Epidermal melanocyte (primary cell): ENCODE results near the gene LCTL.

ENCODE experiments used
- DNase-seq: peaks from one replicate; pipeline ENCODE4 v3.0.0; 2011; ENCODE audit warnings: low spot score; ENCODE audit not compliant: insufficient read length

Gene LCTL, protein sequence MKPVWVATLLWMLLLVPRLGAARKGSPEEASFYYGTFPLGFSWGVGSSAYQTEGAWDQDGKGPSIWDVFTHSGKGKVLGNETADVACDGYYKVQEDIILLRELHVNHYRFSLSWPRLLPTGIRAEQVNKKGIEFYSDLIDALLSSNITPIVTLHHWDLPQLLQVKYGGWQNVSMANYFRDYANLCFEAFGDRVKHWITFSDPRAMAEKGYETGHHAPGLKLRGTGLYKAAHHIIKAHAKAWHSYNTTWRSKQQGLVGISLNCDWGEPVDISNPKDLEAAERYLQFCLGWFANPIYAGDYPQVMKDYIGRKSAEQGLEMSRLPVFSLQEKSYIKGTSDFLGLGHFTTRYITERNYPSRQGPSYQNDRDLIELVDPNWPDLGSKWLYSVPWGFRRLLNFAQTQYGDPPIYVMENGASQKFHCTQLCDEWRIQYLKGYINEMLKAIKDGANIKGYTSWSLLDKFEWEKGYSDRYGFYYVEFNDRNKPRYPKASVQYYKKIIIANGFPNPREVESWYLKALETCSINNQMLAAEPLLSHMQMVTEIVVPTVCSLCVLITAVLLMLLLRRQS

GRCh38 chr15:66565741-66566144 is at the start of gene LCTL:
TSS of gene LCTL (minus strand) at chr15:66565998. CDS start at chr15:66565365, 633 bp downstream.
- no peak for DNase-seq

- no peak for DNase-seq
These were observed 49.4 kb upstream of the LCTL start for GRCh38 chr15:66614951-66615760.

DNA sequence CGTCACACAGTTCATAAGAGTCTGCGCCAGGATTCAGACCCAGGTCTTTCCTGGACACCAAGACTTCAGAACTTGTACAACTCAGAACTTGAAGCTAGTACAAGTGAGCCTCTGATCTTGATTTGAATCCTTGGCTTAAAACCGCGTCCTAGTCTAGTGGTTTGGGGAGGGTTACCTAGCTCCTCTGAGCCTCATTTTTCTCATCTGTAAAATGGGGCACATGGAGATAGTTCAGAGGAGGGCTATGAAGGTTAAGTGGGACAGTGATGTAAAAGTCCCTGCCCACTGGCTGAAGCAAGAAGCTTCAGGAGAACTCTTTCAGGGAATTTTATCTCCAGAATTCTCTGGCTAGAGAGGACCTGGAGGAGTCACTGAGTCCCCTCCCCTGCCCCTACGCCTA is 48.7 kb upstream of the LCTL start:
- no peak for DNase-seq

GRCh38 chr15:66613743-66614142 is 47.9 kb upstream of the LCTL start:
- DNase-seq: no peak

GRCh38 chr15:66611257-66612053 is 45.7 kb upstream of the LCTL start:
- DNase-seq: peak; percentile 34

GRCh38 chr15:66609876-66610275 is 44.1 kb upstream of the LCTL start:
- DNase-seq: no peak

DNA sequence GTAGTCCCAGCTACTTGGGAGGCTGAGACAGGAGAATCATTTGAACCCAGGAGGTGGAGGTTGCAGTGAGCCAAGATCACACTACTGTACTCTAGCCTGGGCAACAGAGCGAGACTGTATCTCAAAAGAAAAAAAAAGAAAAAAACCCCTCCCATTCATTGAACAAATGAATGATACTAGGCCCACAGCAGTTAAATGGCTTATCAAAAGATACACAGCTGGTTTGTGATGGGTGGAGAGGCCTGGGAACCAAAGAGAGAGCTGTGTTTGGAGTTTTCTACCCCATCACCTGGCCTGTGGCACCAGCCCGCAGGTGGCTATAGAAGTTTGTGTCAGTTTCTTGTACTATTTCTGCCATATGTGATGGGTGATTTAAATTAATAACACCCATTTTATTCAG is 43.1 kb upstream of the LCTL start:
- no peak for DNase-seq

DNA sequence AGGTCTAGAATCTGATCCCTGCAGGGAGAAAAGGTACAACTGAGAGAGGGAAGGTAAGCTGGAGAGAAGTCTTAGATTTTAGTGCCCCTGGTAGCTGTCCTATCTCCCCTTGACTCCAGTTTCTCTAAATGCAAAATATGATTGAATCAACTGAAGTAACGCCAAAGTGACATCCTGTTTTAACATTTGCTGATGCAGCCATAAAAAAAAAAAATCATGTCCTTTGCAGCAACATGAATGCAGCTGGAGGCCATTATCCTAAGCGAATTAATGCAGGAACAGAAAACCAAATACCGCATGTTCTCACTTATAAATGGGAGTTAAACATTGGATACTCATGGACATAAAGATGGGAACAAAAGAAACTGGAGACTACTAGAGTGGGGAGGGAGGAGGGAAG is 42.4 kb upstream of the LCTL start:
- DNase-seq: no peak

DNA sequence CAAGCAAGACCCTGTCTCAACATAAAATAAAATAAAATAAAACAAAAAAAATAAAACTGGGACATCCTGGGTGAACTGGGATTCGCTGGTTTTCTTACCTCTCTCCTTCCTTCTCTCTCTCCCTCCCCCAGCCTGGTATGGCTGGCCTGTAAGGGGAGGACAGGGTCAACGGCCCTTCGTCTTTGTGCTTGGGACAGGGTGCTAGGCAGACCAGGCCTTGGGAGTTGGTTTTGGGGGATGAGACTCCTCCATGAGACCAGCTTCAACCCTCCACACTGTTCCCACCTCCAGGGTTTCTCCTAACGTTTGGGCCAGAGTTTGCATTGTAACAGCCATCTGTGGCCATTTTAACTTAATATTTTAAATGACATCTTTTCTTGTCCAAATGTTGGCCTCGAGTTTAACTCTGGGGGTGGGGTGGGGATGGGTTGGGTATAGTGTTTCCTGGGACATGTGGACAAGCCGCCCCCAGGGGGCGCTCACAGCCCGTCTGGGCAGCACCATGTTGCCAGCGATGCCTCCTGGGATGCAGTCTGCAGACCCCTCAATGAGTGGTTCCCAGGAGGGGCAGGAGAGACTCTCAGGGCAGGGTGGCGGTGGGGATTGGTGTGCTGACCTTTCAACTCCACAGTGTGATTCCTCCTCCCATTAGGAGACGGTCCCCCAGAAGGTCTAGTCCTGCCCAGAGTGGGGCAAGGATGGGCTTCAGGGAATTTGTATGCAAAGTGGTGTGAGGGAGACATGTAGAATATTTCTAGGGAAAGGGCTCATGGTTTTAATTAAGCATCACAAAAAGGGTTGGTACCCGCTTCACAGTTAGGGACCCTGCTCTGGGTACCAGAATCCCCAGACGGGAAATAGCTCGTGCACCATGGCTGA is 37.7 kb upstream of the LCTL start:
- DNase-seq: peak; percentile 49

DNA sequence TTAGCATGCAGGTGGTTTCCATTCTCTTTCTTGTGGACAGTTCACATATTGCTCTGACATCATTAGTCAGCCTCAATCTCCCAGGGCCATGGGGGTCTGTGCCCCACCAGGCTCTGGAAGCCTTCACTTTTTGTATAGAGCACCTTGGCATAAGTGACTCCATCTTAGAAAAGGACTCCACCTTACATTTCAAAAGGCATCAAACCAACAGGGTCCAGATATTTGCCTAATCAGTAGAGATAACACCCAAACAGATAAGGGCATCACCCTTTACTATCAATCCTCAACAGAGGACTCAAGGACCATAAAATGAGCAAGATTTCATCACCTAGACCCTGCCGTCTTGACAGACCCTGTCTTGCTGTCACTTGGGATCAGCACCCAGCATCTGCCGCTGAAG is 35.7 kb upstream of the LCTL start:
- no peak for DNase-seq

- no peak for DNase-seq
These were observed 34.4 kb upstream of the LCTL start for GRCh38 chr15:66600240-66600627.

- no peak for DNase-seq
These were observed 33.9 kb upstream of the LCTL start for GRCh38 chr15:66599536-66600239.

GRCh38 chr15:66598095-66598815 is 32.5 kb upstream of the LCTL start:
- no peak for DNase-seq

DNA sequence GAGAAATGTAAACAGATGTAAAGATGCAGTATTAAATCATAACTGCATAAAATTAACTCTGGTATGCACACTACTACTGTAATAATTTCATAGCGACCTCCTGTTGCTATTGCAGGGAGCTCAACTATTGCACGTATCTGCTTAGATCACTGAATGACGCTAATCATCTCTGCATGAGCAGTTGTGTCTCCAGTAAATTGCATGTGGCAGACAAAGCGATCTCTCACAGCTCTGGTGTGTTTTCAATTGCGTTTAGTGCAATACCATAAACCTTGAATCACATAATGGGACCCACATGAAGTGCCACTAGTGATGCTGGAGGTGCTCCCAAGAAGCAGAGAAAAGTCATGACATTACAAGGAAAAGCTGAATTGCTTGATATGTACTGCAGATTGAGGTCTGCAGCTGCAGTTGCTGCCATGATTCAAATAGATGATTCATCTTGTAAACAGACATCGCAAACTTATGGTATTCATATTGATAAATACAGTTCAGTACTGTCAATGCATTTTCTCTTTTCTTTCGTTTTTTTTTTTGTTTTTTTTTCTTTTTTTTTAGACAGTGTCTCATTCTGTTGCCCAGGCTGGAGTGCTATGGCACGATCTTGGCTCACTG is 30.2 kb upstream of the LCTL start:
- no peak for DNase-seq

DNA sequence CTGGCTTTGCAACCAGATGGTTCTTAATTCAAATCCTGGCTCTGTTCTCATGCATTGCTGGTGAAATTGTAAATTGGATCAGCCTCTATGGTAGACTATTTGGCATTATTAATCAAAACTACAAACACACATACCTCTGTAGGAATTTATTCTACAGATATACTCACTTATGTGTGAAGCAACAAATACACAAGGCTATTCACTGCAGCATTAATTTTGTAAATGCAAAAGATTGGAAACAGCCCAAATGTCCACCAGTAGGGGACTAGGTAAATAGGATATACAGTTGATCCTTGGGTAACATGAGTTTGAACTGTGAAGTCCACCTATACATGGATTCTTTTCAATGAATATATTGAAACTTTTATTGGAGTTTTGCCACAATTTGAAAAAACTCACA is 29.5 kb upstream of the LCTL start:
- no peak for DNase-seq

- DNase-seq: no peak
These were observed 29.0 kb upstream of the LCTL start for GRCh38 chr15:66594836-66595235.

GRCh38 chr15:66594344-66594743 is 28.5 kb upstream of the LCTL start:
- no peak for DNase-seq

- DNase-seq: no peak
These were observed 27.5 kb upstream of the LCTL start for GRCh38 chr15:66593219-66593780.
